Trophoblast cell (in vitro differentiated cells and primary cell): ENCODE measurements around the gene ZNF80.

Source experiments
- DNase-seq, 2 donors: peaks; one replicate each; pipeline ENCODE4 v3.0.0-alpha.2; 2016
- H2AFZ ChIP-seq: 2 replicates; pipeline ENCODE4 v1.6.1; 2013; ENCODE audit warnings: low read length, moderate library complexity, mild to moderate bottlenecking; ENCODE audit not compliant: insufficient read depth, poor library complexity
- H2AK5ac ChIP-seq: 2 replicates; pipeline ENCODE4 v1.6.1; 2013; ENCODE audit warnings: mild to moderate bottlenecking, low read length
- H2BK120ac ChIP-seq: 2 replicates; pipeline ENCODE4 v1.6.1; 2013; ENCODE audit warnings: low read length, mild to moderate bottlenecking, moderate library complexity; ENCODE audit not compliant: insufficient read depth, poor library complexity
- H2BK12ac ChIP-seq: 2 replicates; pipeline ENCODE4 v1.6.1; 2013; ENCODE audit warnings: mild to moderate bottlenecking, low read length, moderate library complexity
- H2BK5ac ChIP-seq: 2 replicates; pipeline ENCODE4 v1.6.1; 2013; ENCODE audit warnings: low read length, low read depth, moderate library complexity, mild to moderate bottlenecking; ENCODE audit not compliant: poor library complexity
- H3K14ac ChIP-seq: 2 replicates; pipeline ENCODE4 v1.6.1; 2013; ENCODE audit warnings: mild to moderate bottlenecking, low read length
- H3K18ac ChIP-seq: 2 replicates; pipeline ENCODE4 v1.6.1; 2013; ENCODE audit warnings: mild to moderate bottlenecking, low read length
- H3K23ac ChIP-seq: 2 replicates; pipeline ENCODE4 v1.6.1; 2013; ENCODE audit warnings: low read length
- H3K27ac ChIP-seq: 2 replicates; pipeline ENCODE4 v1.5.1; 2013; ENCODE audit warnings: low read depth, mild to moderate bottlenecking, inconsistent platforms, low read length, moderate library complexity
- H3K27me3 ChIP-seq: 2 replicates; pipeline ENCODE4 v1.6.1; 2013; ENCODE audit warnings: inconsistent platforms, mild to moderate bottlenecking, low read length, moderate library complexity; ENCODE audit not compliant: insufficient read depth
- H3K36me3 ChIP-seq, 2 experiments: 1 replicate in 1 of 2; 2 replicates in 1 of 2; pipeline ENCODE4 v1.6.1; 2013; ENCODE audit warnings: low read length in 2 of 2, mild to moderate bottlenecking in 2 of 2, moderate library complexity in 1 of 2; ENCODE audit not compliant: insufficient read depth in 2 of 2, control insufficient read depth in 1 of 2
- H3K4ac ChIP-seq: 2 replicates; pipeline ENCODE4 v1.6.1; 2013; ENCODE audit warnings: low read depth, mild to moderate bottlenecking, low read length, moderate library complexity
- H3K4me1 ChIP-seq, 2 experiments: 1 replicate in 1 of 2; 2 replicates in 1 of 2; pipeline ENCODE4 v1.6.1; 2013; ENCODE audit warnings: low read length in 2 of 2, mild to moderate bottlenecking in 2 of 2, moderate library complexity in 1 of 2; ENCODE audit not compliant: insufficient read depth in 2 of 2, control insufficient read depth in 1 of 2
- H3K4me2 ChIP-seq: 2 replicates; pipeline ENCODE4 v1.6.1; 2013; ENCODE audit warnings: inconsistent platforms, mild to moderate bottlenecking, low read length, moderate library complexity
- H3K4me3 ChIP-seq: 2 replicates; pipeline ENCODE4 v1.5.1; 2013; ENCODE audit warnings: mild to moderate bottlenecking, low read depth, low read length, inconsistent platforms
- H3K79me1 ChIP-seq: one replicate; pipeline ENCODE4 v1.6.1; 2013; ENCODE audit warnings: low read length
- H3K79me2 ChIP-seq: 2 replicates; pipeline ENCODE4 v1.6.1; 2013; ENCODE audit warnings: low read length, mild to moderate bottlenecking; ENCODE audit not compliant: control insufficient read depth, insufficient read depth, poor library complexity
- H3K9ac ChIP-seq: 2 replicates; pipeline ENCODE4 v1.6.1; 2013; ENCODE audit warnings: mild to moderate bottlenecking, low read length
- H3K9me3 ChIP-seq: 2 replicates; pipeline ENCODE4 v1.6.1; 2013; ENCODE audit warnings: low read depth, mild to moderate bottlenecking, control low read depth, inconsistent platforms, low read length; ENCODE audit not compliant: insufficient read depth
- H4K12ac ChIP-seq: 2 replicates; pipeline ENCODE4 v1.6.1; 2013; ENCODE audit warnings: low read depth, mild to moderate bottlenecking, low read length, moderate library complexity
- H4K8ac ChIP-seq: 2 replicates; pipeline ENCODE4 v1.6.1; 2013; ENCODE audit warnings: low read depth, mild to moderate bottlenecking, low read length, moderate library complexity
- H4K91ac ChIP-seq: one replicate; pipeline ENCODE4 v1.6.1; 2013; ENCODE audit warnings: low read depth, mild to moderate bottlenecking, low read length, moderate library complexity
- WGBS: extraction: QIAGEN DNeasy Blood & Tissue Kit; methylation state at CpG from one replicate; pipeline ENCODE4 v1.1.7; 2013; ENCODE audit warnings: missing lambda C conversion rate; ENCODE audit not compliant: insufficient read length, insufficient coverage; ENCODE audit errors: extremely low coverage; 5-methylcytosine and 5-hydroxymethylcytosine counted together

Gene ZNF80

DNA sequence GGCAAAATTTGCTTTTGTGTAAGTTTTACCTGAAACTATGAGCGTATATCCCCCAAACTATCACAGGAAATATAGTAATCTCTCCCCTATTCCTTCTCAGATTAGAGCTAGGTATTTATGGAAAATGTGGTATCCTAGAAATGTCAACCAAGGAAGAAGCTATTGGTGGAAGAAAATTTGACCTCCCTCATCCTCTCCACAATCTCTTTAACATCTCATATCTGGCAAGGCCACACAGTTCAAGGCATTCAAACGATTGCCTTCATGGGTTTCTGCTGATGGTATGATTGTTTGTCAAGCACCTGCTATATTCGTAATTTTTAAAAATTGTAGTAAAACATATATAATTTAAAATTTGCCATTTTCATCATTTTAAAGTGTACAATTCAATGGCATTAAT, 31.0 kb downstream of the ZNF80 start:
- H2BK12ac ChIP-seq = no peak overlapping the region
- no peaks in the 10 kb centered on the region for H3K36me3 ChIP-seq
- no peak overlapping the region for H4K8ac ChIP-seq
- no peaks in the 10 kb centered on the region for H3K79me1 ChIP-seq
- no peak overlapping the region for H2AK5ac ChIP-seq
- no peaks in the 10 kb centered on the region for H3K4me1 ChIP-seq
- no peak overlapping the region for H3K4me3 ChIP-seq
- no peak overlapping the region for H2BK5ac ChIP-seq
- H3K23ac ChIP-seq = no peak overlapping the region
- H4K91ac ChIP-seq = no peak overlapping the region
- H2BK120ac ChIP-seq = no peak overlapping the region
- no peak overlapping the region for H4K12ac ChIP-seq
- H3K14ac ChIP-seq = no peak overlapping the region
- no peak for DNase-seq
- H3K9ac ChIP-seq = no peak overlapping the region
- no peak overlapping the region for H3K4me2 ChIP-seq
- H3K9me3 ChIP-seq = no peaks in the 10 kb centered on the region
- H3K27me3 ChIP-seq = no peaks in the 10 kb centered on the region
- no peak overlapping the region for H2AFZ ChIP-seq
- no CpG with 5 or more reads among the region's 3 CpGs for WGBS
- no peak overlapping the region for H3K27ac ChIP-seq
- H3K18ac ChIP-seq = no peak overlapping the region
- H3K4ac ChIP-seq = no peak overlapping the region
- H3K79me2 ChIP-seq = no peaks in the 10 kb centered on the region

DNA sequence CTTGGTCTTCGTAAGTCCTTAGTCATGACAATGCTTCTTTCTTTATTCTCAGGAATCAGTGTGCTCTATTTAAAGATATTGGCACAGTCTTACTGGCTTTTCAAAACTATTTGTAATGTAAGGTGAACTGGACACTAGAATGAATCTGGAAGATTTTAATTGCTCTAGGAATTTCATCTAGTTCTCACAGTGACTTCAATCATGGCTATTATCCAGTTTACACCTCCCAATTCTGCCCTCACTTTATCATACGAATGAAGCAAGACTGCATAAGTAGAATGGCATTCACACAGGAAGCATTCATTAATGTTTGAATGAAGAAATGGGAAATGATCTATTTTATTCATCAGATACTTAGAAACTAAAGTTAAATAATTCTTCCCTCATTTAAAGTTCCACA, 31.8 kb downstream of the ZNF80 start:
- H2AK5ac ChIP-seq = no peak overlapping the region
- no peaks in the 10 kb centered on the region for H3K79me2 ChIP-seq
- H3K9me3 ChIP-seq = no peaks in the 10 kb centered on the region
- no peak overlapping the region for H2AFZ ChIP-seq
- no peak overlapping the region for H4K91ac ChIP-seq
- no peak overlapping the region for H3K9ac ChIP-seq
- H3K14ac ChIP-seq = no peak overlapping the region
- no peaks in the 10 kb centered on the region for H3K36me3 ChIP-seq
- DNase-seq = no peak
- H2BK120ac ChIP-seq = no peak overlapping the region
- no peak overlapping the region for H2BK12ac ChIP-seq
- no peak overlapping the region for H2BK5ac ChIP-seq
- no peak overlapping the region for H3K4me3 ChIP-seq
- no peak overlapping the region for H3K4me2 ChIP-seq
- H3K23ac ChIP-seq = no peak overlapping the region
- no peak overlapping the region for H4K8ac ChIP-seq
- WGBS = no CpG with 5 or more reads among the region's 2 CpGs
- no peak overlapping the region for H4K12ac ChIP-seq
- no peak overlapping the region for H3K18ac ChIP-seq
- H3K27ac ChIP-seq = no peak overlapping the region
- no peaks in the 10 kb centered on the region for H3K79me1 ChIP-seq
- no peaks in the 10 kb centered on the region for H3K4me1 ChIP-seq
- H3K4ac ChIP-seq = no peak overlapping the region
- H3K27me3 ChIP-seq = no peaks in the 10 kb centered on the region

DNA sequence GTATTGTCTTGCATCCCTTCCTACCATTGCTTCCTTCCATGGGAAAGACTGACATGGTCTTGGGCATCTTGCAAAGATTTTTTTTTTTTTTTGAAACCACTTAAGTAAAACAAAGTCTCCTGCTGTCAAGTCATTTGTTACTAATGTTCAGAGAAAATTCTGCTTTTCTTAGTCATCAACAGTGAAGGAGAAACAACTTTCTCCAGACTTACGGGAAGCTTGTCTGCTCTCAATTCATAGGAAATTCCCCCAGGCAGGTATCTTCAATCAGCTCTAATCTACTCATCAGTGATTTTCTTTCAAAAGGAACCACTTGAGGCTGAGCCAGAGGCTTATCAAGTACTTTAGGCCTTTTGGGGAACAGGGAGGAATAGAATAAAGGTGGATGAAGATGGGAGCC, 42.6 kb downstream of the ZNF80 start:
- Histone ChIP-seq H4K91ac (no peak overlapping the region), H3K14ac (no peak overlapping the region), H3K18ac (no peak overlapping the region), H3K79me1 (no peaks in the 10 kb centered on the region), H3K4me1 (no peaks in the 10 kb centered on the region), H3K23ac (no peak overlapping the region), H3K4me3 (no peak overlapping the region), H3K4ac (no peak overlapping the region), H4K12ac (no peak overlapping the region), H3K4me2 (no peak overlapping the region), H2BK120ac (no peak overlapping the region), H3K9ac (no peak overlapping the region), H2AFZ (no peak overlapping the region), H4K8ac (no peak overlapping the region), H2BK12ac (no peak overlapping the region), H2AK5ac (no peak overlapping the region), H3K27me3 (no peaks in the 10 kb centered on the region), H3K79me2 (no peaks in the 10 kb centered on the region), H3K27ac (no peak overlapping the region), H2BK5ac (no peak overlapping the region), H3K9me3 (no peaks in the 10 kb centered on the region), H3K36me3 (no peaks in the 10 kb centered on the region)
- no peak for DNase-seq
- no CpG with 5 or more reads among the region's 1 CpG for WGBS

DNA sequence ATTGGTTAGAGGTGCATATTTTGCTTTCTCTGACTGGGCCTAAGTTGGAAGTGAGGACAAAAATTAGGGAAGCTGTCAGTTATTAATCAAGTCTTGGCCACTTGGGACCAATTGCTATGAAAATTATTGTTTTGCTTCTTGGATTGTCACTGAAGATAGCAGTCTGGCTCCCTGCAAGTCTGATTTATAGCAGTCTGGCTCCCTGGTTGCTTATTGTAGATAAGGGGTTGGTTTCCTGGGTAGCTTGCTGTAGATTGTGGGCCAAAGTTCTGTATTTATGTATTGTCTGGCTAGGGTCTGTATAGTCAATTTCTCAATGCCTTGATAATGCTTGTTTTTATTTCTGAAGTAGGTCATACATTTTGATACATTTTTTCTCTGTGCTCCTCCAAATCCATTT, 45.2 kb downstream of the ZNF80 start:
- no peak overlapping the region for H3K4me3 ChIP-seq
- H3K27ac ChIP-seq = no peak overlapping the region
- no peak overlapping the region for H4K12ac ChIP-seq
- H4K8ac ChIP-seq = no peak overlapping the region
- H2AK5ac ChIP-seq = no peak overlapping the region
- no peaks in the 10 kb centered on the region for H3K27me3 ChIP-seq
- H2BK120ac ChIP-seq = no peak overlapping the region
- H4K91ac ChIP-seq = no peak overlapping the region
- no peak overlapping the region for H2BK12ac ChIP-seq
- H3K18ac ChIP-seq = no peak overlapping the region
- H3K23ac ChIP-seq = no peak overlapping the region
- H3K9me3 ChIP-seq = no peaks in the 10 kb centered on the region
- H3K4me1 ChIP-seq = no peaks in the 10 kb centered on the region
- H2BK5ac ChIP-seq = no peak overlapping the region
- H3K79me1 ChIP-seq = no peaks in the 10 kb centered on the region
- no peak overlapping the region for H3K9ac ChIP-seq
- H3K79me2 ChIP-seq = no peaks in the 10 kb centered on the region
- DNase-seq = no peak
- no peaks in the 10 kb centered on the region for H3K36me3 ChIP-seq
- no peak overlapping the region for H3K4ac ChIP-seq
- H3K4me2 ChIP-seq = no peak overlapping the region
- H3K14ac ChIP-seq = no peak overlapping the region
- H2AFZ ChIP-seq = no peak overlapping the region

DNA sequence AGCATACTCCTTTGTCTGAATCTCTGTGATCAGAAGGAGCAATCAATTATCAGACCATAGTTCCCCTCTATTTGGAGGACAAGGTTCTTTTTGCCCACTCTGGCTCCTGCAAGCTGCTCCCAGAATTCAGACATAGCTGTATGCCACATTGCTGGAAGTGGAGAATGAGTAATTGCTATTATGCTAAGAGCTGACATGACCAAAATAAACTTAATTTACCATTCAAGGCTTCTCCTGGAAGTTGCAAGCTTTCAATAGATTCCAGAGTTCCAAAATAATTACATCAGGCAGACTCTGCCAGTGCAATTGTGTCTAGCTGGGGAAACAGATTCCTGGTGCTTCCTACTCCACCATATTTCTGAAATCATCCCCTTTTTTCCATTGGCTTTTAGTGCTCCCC, 50.9 kb downstream of the ZNF80 start:
- no peak overlapping the region for H3K4me2 ChIP-seq
- DNase-seq = no peak
- no peak overlapping the region for H3K4me3 ChIP-seq
- no peaks in the 10 kb centered on the region for H3K79me2 ChIP-seq
- no peak overlapping the region for H3K23ac ChIP-seq
- H3K36me3 ChIP-seq = no peaks in the 10 kb centered on the region
- H4K12ac ChIP-seq = no peak overlapping the region
- no peak overlapping the region for H2AFZ ChIP-seq
- H2BK12ac ChIP-seq = no peak overlapping the region
- no peak overlapping the region for H4K8ac ChIP-seq
- H2BK5ac ChIP-seq = no peak overlapping the region
- no peak overlapping the region for H2BK120ac ChIP-seq
- no peaks in the 10 kb centered on the region for H3K27me3 ChIP-seq
- no peak overlapping the region for H3K4ac ChIP-seq
- H4K91ac ChIP-seq = no peak overlapping the region
- H3K4me1 ChIP-seq = no peaks in the 10 kb centered on the region
- no peak overlapping the region for H3K18ac ChIP-seq
- H2AK5ac ChIP-seq = no peak overlapping the region
- no peak overlapping the region for H3K14ac ChIP-seq
- no peaks in the 10 kb centered on the region for H3K9me3 ChIP-seq
- H3K27ac ChIP-seq = no peak overlapping the region
- H3K79me1 ChIP-seq = no peaks in the 10 kb centered on the region
- H3K9ac ChIP-seq = no peak overlapping the region
